HEK293 (cell line): ENCODE measurements around the gene USP5.
A peak's percentile ranks its signal among the peaks of the same experiment; 100 is the strongest.

ENCODE experiments used
- CTCF ChIA-PET: fragments of 350-600 bp; formaldehyde crosslinking; extraction: SDS; loops from one replicate; lab custom pipeline; 2021; ENCODE audit warnings: antibody characterized with exemption; lab: Yijun Ruan, JAX
- POLR2A ChIA-PET: fragments of 300-600 bp; formaldehyde crosslinking; extraction: SDS; loops from one replicate; lab custom pipeline; 2020; ENCODE audit warnings: antibody characterized with exemption, inconsistent platforms; lab: Yijun Ruan, JAX
- H3K27ac ChIP-seq: fragments of 200-500 bp; sonication (Bioruptor generic); 2 replicates; pipeline ENCODE4 v1.5.1; 2014; ENCODE audit warnings: low read depth, low read length, control low read depth, inconsistent platforms; ENCODE audit errors: extremely low read depth
- H3K36me3 ChIP-seq, 2 experiments: fragments of 200-500 bp in 1 of 2; sonication (Bioruptor generic) in 1 of 2; 1 replicate in 1 of 2; 2 replicates in 1 of 2; pipeline ENCODE4 v1.5.1; 2014 to 2017; ENCODE audit warnings: inconsistent platforms in 2 of 2, low read length in 2 of 2; ENCODE audit not compliant: control insufficient read depth in 2 of 2, insufficient read depth in 1 of 2
- H3K4me1 ChIP-seq: fragments of 200-500 bp; sonication (Bioruptor generic); 2 replicates; pipeline ENCODE4 v1.5.1; 2014; ENCODE audit warnings: mild to moderate bottlenecking, low read length, inconsistent platforms; ENCODE audit not compliant: control insufficient read depth, insufficient read depth
- H3K4me3 ChIP-seq: 2 replicates; pipeline ENCODE4 v1.5.1; 2011; ENCODE audit warnings: low read depth, mild to moderate bottlenecking, control low read depth, low read length, moderate library complexity
- H3K9me3 ChIP-seq: fragments of 200-500 bp; sonication (Bioruptor generic); 2 replicates; pipeline ENCODE4 v1.5.1; 2014; ENCODE audit warnings: low read depth, low read length, inconsistent platforms; ENCODE audit not compliant: control insufficient read depth, insufficient read depth
- HIC1 ChIP-seq: fragments of 450-650 bp; formaldehyde crosslinking; IDR thresholded peaks from 2 replicates; pipeline ENCODE4 v1.5.1; 2016; ENCODE audit warnings: missing biosample characterization, missing genetic modification characterization
- SCRT2 ChIP-seq: fragments of 450-650 bp; formaldehyde crosslinking; IDR thresholded peaks from 2 replicates; pipeline ENCODE4 v1.5.1; 2016; ENCODE audit warnings: missing biosample characterization, missing genetic modification characterization
- ZNF114 ChIP-seq: fragments of 450-650 bp; formaldehyde crosslinking; IDR thresholded peaks from 2 replicates; pipeline ENCODE4 v1.5.0; 2017; ENCODE audit warnings: missing biosample characterization, missing genetic modification characterization
- ZNF157 ChIP-seq: fragments of 450-650 bp; formaldehyde crosslinking; IDR thresholded peaks from 2 replicates; pipeline ENCODE4 v1.5.1; 2016; ENCODE audit warnings: missing biosample characterization, missing genetic modification characterization
- ZNF239 ChIP-seq: fragments of 450-650 bp; formaldehyde crosslinking; IDR thresholded peaks from 2 replicates; pipeline ENCODE4 v1.5.1; 2016; ENCODE audit warnings: missing biosample characterization, missing genetic modification characterization
- ZNF394 ChIP-seq: fragments of 450-650 bp; formaldehyde crosslinking; IDR thresholded peaks from 2 replicates; pipeline ENCODE4 v1.5.1; 2016; ENCODE audit warnings: missing biosample characterization, missing genetic modification characterization, mild to moderate bottlenecking, moderate library complexity, borderline replicate concordance
- ZNF510 ChIP-seq: fragments of 450-650 bp; formaldehyde crosslinking; IDR thresholded peaks from 2 replicates; pipeline ENCODE4 v1.5.1; 2018; ENCODE audit warnings: mild to moderate bottlenecking, missing genetic modification characterization, missing biosample characterization; ENCODE audit not compliant: insufficient replicate concordance
- ZNF560 ChIP-seq: fragments of 450-650 bp; formaldehyde crosslinking; IDR thresholded peaks from 2 replicates; pipeline ENCODE4 v1.5.1; 2017; ENCODE audit warnings: missing biosample characterization, missing genetic modification characterization, borderline replicate concordance
- ZNF571 ChIP-seq: fragments of 450-650 bp; formaldehyde crosslinking; IDR thresholded peaks from 2 replicates; pipeline ENCODE4 v1.5.0; 2017; ENCODE audit warnings: missing biosample characterization, missing genetic modification characterization
- ZNF623 ChIP-seq: fragments of 450-650 bp; formaldehyde crosslinking; IDR thresholded peaks from 2 replicates; pipeline ENCODE4 v1.5.1; 2016; ENCODE audit warnings: missing biosample characterization, missing genetic modification characterization
- TF ChIP-seq, protein P1 (sequence below): fragments of 450-650 bp; formaldehyde crosslinking; IDR thresholded peaks from 2 replicates; pipeline ENCODE4 v1.5.1; 2016; ENCODE audit warnings: missing biosample characterization, missing genetic modification characterization, borderline replicate concordance
- TF ChIP-seq, protein P2 (sequence below): fragments of 450-650 bp; formaldehyde crosslinking; IDR thresholded peaks from 2 replicates; pipeline ENCODE4 v1.5.1; 2017; ENCODE audit warnings: missing biosample characterization, missing genetic modification characterization
- TF ChIP-seq, protein P3 (sequence below): fragments of 450-650 bp; formaldehyde crosslinking; IDR thresholded peaks from 2 replicates; pipeline ENCODE4; 2016; ENCODE audit warnings: missing biosample characterization, missing genetic modification characterization
- TF ChIP-seq, protein P4 (sequence below): fragments of 450-650 bp; formaldehyde crosslinking; IDR thresholded peaks from 2 replicates; pipeline ENCODE4 v1.5.1; 2017; ENCODE audit warnings: missing biosample characterization, mild to moderate bottlenecking, missing genetic modification characterization, moderate library complexity
- TF ChIP-seq, protein P5 (sequence below): IDR thresholded peaks from 2 replicates; pipeline ENCODE4 v1.6.1; 2011; ENCODE audit warnings: mild to moderate bottlenecking, low read depth, low read length, borderline replicate concordance
- TF ChIP-seq, protein P6 (sequence below): fragments of 450-650 bp; formaldehyde crosslinking; IDR thresholded peaks from 2 replicates; pipeline ENCODE4 v1.5.1; 2017; ENCODE audit warnings: missing biosample characterization, missing genetic modification characterization

Gene USP5

DNA sequence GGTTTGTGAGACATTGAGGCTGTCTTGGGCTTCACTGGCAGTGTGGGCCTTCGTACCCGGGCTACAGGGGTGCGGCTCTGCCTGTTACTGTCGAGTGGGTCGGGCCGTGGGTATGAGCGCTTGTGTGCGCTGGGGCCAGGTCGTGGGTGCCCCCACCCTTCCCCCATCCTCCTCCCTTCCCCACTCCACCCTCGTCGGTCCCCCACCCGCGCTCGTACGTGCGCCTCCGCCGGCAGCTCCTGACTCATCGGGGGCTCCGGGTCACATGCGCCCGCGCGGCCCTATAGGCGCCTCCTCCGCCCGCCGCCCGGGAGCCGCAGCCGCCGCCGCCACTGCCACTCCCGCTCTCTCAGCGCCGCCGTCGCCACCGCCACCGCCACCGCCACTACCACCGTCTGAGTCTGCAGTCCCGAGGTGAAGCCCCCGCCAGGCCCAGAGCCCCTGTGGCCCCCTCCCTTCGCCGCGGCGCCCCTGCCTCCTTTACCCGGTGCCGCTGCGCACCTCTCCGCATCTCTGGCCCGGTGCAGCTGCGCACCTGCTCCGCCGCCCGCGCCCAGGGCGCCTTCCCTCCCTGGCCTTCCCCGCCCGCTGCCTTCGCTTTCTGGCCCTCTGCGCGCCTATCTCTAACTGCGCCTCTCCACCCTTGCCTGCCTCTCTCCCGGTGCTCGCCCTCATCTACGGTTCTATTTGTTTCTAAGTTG lies 62.4 kb downstream of the USP5 start, which contains the start of gene ENO2 (continued):
- TF ChIP-seq, protein P1, sequence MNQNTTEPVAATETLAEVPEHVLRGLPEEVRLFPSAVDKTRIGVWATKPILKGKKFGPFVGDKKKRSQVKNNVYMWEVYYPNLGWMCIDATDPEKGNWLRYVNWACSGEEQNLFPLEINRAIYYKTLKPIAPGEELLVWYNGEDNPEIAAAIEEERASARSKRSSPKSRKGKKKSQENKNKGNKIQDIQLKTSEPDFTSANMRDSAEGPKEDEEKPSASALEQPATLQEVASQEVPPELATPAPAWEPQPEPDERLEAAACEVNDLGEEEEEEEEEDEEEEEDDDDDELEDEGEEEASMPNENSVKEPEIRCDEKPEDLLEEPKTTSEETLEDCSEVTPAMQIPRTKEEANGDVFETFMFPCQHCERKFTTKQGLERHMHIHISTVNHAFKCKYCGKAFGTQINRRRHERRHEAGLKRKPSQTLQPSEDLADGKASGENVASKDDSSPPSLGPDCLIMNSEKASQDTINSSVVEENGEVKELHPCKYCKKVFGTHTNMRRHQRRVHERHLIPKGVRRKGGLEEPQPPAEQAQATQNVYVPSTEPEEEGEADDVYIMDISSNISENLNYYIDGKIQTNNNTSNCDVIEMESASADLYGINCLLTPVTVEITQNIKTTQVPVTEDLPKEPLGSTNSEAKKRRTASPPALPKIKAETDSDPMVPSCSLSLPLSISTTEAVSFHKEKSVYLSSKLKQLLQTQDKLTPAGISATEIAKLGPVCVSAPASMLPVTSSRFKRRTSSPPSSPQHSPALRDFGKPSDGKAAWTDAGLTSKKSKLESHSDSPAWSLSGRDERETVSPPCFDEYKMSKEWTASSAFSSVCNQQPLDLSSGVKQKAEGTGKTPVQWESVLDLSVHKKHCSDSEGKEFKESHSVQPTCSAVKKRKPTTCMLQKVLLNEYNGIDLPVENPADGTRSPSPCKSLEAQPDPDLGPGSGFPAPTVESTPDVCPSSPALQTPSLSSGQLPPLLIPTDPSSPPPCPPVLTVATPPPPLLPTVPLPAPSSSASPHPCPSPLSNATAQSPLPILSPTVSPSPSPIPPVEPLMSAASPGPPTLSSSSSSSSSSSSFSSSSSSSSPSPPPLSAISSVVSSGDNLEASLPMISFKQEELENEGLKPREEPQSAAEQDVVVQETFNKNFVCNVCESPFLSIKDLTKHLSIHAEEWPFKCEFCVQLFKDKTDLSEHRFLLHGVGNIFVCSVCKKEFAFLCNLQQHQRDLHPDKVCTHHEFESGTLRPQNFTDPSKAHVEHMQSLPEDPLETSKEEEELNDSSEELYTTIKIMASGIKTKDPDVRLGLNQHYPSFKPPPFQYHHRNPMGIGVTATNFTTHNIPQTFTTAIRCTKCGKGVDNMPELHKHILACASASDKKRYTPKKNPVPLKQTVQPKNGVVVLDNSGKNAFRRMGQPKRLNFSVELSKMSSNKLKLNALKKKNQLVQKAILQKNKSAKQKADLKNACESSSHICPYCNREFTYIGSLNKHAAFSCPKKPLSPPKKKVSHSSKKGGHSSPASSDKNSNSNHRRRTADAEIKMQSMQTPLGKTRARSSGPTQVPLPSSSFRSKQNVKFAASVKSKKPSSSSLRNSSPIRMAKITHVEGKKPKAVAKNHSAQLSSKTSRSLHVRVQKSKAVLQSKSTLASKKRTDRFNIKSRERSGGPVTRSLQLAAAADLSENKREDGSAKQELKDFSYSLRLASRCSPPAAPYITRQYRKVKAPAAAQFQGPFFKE (tag by site-specific recombination): peak; percentile 89; the same call in 1 of the 2 replicates
- peak; percentile 40; the same call in 1 of the 2 replicates for TF ChIP-seq ZNF394 (tag by site-specific recombination)
- TF ChIP-seq ZNF239: 0 out of 2 replicates have a peak, but pooled peaks have one; percentile 24
- TF ChIP-seq, protein P2, sequence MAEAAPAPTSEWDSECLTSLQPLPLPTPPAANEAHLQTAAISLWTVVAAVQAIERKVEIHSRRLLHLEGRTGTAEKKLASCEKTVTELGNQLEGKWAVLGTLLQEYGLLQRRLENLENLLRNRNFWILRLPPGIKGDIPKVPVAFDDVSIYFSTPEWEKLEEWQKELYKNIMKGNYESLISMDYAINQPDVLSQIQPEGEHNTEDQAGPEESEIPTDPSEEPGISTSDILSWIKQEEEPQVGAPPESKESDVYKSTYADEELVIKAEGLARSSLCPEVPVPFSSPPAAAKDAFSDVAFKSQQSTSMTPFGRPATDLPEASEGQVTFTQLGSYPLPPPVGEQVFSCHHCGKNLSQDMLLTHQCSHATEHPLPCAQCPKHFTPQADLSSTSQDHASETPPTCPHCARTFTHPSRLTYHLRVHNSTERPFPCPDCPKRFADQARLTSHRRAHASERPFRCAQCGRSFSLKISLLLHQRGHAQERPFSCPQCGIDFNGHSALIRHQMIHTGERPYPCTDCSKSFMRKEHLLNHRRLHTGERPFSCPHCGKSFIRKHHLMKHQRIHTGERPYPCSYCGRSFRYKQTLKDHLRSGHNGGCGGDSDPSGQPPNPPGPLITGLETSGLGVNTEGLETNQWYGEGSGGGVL (tag by site-specific recombination): peak; percentile 86
- peak; percentile 39; the same call in 1 of the 2 replicates for TF ChIP-seq HIC1
- TF ChIP-seq, protein P3, sequence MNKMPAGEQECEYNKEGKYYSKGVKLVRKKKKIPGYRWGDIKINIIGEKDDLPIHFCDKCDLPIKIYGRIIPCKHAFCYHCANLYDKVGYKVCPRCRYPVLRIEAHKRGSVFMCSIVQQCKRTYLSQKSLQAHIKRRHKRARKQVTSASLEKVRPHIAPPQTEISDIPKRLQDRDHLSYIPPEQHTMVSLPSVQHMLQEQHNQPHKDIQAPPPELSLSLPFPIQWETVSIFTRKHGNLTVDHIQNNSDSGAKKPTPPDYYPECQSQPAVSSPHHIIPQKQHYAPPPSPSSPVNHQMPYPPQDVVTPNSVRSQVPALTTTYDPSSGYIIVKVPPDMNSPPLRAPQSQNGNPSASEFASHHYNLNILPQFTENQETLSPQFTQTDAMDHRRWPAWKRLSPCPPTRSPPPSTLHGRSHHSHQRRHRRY: no peak
- TF ChIP-seq, all 188 proteins: peak for 46

GRCh38 chr12:6914947-6915788 lies 63.2 kb downstream of the USP5 start:
- POLR2A ChIA-PET: interaction anchor here (0.6 to 1.7 kb wide), 8 partner anchors 8 to 283 kb away, joined by 3 to 8 read pairs (median 4); partner anchors contain the start of genes C12orf57, RNU7-1 and SPSB2
- Histone ChIP-seq H3K27ac (peak overlapping the region; percentile 51; the same call in 1 of the 2 replicates), H3K36me3 (peaks cover 9 to 36% of the 10 kb centered on the region in 2 experiments; a peak in 2 of 3 replicates), H3K4me1 (peaks cover 7% of the 10 kb centered on the region), H3K4me3 (peak overlapping the region; percentile 60), H3K9me3 (no peaks in the 10 kb centered on the region)
- CTCF ChIA-PET: no interaction called here
- TF ChIP-seq ZNF623 (tag by site-specific recombination): no peak
- no peak for TF ChIP-seq ZNF510
- TF ChIP-seq, protein P4, sequence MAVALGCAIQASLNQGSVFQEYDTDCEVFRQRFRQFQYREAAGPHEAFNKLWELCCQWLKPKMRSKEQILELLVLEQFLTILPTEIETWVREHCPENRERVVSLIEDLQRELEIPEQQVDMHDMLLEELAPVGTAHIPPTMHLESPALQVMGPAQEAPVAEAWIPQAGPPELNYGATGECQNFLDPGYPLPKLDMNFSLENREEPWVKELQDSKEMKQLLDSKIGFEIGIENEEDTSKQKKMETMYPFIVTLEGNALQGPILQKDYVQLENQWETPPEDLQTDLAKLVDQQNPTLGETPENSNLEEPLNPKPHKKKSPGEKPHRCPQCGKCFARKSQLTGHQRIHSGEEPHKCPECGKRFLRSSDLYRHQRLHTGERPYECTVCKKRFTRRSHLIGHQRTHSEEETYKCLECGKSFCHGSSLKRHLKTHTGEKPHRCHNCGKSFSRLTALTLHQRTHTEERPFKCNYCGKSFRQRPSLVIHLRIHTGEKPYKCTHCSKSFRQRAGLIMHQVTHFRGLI (tag by site-specific recombination): no peak
- no peak for TF ChIP-seq ZNF571 (tag by site-specific recombination)
- no peak for TF ChIP-seq ZNF157 (tag by site-specific recombination)
- TF ChIP-seq ZNF560 (tag by site-specific recombination): no peak
- no peak for TF ChIP-seq ZNF114
- TF ChIP-seq SCRT2: no peak
- TF ChIP-seq, protein P5, sequence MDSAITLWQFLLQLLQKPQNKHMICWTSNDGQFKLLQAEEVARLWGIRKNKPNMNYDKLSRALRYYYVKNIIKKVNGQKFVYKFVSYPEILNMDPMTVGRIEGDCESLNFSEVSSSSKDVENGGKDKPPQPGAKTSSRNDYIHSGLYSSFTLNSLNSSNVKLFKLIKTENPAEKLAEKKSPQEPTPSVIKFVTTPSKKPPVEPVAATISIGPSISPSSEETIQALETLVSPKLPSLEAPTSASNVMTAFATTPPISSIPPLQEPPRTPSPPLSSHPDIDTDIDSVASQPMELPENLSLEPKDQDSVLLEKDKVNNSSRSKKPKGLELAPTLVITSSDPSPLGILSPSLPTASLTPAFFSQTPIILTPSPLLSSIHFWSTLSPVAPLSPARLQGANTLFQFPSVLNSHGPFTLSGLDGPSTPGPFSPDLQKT: no peak
- TF ChIP-seq, protein P6, sequence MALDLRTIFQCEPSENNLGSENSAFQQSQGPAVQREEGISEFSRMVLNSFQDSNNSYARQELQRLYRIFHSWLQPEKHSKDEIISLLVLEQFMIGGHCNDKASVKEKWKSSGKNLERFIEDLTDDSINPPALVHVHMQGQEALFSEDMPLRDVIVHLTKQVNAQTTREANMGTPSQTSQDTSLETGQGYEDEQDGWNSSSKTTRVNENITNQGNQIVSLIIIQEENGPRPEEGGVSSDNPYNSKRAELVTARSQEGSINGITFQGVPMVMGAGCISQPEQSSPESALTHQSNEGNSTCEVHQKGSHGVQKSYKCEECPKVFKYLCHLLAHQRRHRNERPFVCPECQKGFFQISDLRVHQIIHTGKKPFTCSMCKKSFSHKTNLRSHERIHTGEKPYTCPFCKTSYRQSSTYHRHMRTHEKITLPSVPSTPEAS: no peak
